ENCODE results near the gene TMED3.
"Not testable (repeated sequence)": the region's sequence is repeated elsewhere in the genome, so short reads cannot be mapped to it uniquely, and the experiment has no call there.

The TMED3 gene

DNA sequence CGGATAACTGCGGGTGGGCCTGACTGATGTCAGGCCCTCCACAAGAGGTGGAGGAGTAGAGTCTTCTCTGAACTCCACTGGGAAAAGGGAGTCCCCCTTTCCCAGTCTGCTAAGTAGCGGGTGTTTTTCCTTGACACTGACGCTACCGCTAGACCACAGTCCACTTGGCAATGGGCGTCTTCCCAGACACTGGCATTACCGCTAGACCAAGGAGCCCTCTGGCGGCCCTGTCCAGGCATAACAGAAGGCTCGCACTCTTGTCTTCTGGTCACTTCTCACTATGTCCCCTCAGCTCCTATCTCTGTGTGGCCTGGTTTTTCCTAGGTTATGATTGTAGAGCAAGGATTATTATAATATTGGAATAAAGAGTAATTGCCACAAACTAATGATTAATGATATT lies 9.1 kb downstream of the TMED3 start:
- DNase-seq, result not testable (repeated sequence)

DNA sequence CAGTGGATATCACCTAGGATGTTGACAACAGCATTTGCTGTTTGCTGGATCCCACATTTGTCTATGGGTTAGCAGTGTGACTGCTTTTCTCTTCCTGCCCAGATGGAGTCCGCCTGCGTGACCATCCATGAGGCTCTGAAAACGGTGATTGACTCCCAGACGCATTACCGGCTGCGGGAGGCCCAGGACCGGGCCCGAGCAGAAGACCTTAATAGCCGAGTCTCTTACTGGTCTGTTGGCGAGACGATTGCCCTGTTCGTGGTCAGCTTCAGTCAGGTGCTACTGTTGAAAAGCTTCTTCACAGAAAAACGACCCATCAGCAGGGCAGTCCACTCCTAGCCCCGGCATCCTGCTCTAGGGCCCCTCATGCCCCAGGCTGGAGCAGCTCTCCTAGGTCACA lies 11.0 kb downstream of the TMED3 start:
- DNase-seq, result no peak

DNA sequence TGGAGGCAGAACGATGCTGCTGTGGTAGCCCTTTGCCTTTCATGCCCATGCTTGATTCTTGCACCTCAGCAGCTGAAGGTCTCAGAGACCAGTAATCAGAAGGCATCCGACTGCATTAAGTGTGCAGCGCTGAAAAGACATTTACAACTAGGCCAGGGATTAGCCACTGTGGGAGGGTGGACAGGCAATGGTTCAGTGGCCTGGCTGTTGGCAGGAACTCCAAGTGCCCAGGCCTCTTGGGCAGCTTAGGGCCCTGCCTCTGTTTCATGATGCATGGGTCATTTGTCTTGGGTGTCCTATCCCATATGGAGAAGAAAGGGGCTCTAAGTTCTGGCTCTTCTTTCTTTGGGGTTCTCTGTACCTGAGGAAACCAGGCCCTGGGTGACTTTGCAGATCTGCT lies 11.4 kb downstream of the TMED3 start:
- DNase-seq, result no peak

DNA sequence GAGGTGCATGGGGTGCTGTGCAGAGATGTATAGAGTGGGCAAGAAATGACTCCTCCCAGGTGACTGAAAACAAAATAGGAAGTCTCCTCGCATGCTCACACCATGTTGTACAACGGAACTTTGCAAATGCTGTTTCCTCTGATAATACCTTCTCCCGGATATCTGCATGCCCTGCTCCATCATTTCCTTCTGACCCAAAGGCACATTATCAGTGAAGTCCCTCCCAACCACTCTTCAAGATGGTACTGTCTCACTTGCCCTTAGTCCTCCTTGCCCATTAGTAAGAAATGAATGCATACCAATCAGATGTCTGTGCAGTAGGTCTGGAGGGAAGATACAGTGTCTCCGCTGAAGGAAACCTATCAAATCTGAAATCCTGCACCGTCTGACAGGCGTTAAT lies 12.0 kb downstream of the TMED3 start:
- DNase-seq, result no peak

DNA sequence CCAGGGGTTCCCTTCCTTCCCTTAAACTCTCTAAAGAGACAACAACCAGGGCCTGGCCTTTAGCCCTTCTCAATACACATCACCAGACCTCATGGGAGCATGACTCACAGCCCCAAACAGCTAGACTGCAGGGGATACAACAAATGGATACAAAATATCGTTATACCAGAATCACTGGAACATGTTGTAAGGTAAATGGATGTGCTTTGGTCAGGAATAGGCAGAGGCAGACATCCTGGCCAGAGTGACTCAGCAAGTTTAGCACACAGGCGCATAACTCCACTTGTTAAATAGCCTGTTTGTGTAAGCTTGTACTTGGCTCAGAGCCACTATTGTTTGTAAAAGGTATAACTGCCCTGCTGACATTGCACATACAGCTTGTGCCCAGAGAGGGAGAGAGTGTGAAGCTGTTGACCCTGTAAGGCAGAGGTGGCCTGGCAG lies 18.3 kb downstream of the TMED3 start:
- no peak for DNase-seq

DNA sequence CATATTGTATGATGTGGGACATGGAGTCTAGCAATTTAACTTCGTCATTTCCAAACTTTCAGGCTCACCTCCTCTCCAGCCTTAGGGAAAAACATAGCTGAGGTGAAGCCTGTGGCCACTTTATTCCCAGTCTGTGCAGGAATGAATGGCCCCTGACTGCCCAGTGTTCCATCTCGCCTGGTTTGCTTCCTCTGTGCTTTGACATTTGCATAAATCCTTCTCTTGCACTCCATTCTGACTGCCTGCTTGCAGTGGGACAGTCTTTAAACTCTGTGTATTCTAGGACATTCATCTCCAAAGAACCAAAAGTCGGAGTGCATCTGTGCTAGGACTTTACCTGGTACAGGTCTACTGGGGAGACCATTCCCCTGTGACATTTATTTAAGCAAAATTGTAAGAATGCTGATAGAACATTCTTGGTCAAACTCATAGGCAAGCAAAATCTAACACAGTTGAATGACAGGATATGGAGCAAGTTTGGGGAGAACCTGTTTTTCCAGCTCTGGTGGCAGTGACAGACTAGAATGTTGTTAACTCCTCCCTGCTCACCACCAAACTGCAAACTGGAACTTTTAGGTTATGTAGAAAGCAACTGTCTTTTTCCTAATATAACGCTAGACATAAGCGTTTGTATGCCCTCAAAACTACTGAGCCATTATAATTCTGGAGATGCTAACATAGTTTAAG lies 22.1 kb downstream of the TMED3 start:
- DNase-seq, result no peak

DNA sequence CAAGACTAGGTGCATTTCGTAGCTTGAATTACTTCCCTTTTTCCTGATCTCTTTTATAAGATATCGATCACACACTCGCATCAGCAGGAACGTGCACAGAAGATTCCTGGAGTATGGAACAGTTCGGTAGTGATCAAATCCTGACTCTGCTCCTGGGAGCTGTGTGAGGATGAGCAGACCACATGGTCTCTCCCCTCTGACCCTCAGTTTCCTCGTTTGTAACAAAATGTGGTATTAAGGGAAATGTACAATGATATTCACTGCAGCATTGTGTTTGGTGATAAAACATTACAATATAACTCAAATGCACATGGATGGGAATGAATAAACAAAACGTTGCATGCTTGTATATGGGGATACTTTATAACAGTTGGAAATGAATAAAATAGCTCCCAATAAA lies 26.7 kb downstream of the TMED3 start:
- DNase-seq, result no peak

DNA sequence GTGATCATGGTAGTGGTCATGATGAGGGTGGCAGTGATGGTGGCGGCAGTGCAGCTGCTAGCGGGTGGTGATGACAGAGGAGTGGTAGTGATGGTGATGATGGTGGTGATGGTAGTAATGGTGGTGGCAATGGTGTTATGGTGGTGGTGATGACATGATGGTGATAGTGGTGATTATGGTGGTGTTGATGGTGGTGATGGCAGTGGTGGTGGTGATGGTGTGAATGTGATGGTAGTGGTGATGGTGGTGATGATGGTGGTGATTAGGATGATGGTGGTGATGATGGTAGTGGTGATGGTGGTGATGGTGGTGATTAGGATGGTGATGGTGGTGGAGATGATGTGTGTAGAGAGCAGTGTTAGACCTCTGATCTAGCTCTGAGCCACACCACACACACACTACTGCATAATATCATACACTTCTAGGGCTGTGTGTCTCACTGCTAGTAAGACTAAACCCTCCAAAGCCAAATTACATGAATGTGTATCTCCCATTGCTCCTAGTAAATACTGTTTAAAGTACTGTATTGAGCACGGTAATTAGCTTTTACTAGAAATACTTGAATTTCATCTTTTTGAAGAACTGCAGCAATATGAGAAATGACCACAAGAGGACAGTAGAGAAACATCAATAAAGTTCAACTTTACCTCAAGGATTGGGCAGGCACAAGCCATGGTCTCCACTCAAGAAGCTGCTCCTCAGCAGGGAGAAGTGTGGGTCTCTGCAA lies 28.8 kb downstream of the TMED3 start:
- DNase-seq, result peak; percentile 17

DNA sequence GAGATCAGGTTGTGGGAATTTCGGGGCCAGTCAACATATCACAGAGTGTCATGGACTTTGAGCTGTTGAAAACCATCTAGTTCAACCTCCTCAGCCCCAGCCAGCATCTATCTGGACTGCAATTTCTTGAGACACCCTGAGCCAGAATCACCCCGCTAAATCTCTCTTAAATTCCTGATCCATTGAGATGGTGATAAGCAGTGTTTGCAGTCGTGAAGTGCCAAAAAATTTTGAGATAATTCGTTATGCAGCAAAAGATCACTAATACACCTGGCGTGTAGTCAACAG lies 29.3 kb downstream of the TMED3 start:
- DNase-seq, result no peak

DNA sequence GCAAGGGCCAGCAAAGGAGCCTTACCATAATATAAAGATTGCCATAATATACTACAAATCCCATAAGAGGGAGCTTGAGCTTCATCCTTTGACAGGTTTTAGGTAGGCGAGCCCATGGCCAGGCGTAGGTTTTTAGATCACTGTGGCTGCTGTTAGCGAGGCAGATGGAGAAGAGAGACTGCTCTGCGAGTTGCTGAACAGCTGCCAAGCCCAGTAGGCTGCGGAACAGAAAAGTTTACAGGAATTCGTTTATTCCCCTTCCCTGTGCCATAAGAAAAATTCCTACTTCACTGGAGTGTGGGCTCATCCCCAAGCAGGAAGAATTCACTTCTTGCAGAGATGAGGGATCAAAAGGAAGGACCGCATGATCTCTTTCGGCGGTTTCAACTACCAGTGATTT lies 30.5 kb downstream of the TMED3 start:
- DNase-seq, result no peak

DNA sequence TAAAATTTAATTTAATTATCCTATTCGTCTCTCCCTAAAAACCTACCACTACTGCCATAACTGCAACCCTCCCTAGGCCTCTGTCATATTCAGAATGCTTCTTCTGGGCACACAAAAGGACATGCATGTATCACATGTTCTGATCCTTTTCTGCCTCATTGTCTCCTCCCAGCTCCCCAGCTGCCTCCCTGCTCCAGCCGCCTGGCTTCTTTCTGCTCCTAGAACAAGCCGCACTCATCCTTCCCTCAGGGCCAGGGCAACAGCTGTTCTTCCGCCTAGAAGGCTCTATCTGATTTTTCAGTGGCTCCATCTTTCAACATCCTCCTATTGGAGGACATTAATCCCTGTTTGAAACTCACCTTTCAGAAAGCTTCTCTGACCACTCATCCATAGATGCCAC lies 38.6 kb downstream of the TMED3 start:
- DNase-seq, result no peak

DNA sequence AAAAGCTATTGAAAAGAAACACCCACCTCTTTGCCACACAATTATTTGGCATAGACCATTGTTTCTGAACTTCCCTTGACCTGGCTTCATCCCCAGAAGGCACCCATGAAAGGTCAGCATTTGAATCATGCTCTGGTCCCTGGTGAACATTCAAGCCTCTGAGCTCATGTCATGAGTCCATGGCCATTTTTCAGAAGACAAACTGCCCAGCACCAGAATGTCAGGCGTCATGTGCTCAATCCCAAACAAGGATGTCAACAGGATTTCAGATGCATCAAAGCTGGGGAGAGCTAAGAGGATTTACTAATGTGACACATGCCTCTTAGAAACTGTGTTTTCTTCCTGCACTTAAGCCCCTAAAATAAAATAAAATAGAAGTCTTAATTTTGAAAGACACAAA lies 41.3 kb downstream of the TMED3 start:
- no peak for DNase-seq

DNA sequence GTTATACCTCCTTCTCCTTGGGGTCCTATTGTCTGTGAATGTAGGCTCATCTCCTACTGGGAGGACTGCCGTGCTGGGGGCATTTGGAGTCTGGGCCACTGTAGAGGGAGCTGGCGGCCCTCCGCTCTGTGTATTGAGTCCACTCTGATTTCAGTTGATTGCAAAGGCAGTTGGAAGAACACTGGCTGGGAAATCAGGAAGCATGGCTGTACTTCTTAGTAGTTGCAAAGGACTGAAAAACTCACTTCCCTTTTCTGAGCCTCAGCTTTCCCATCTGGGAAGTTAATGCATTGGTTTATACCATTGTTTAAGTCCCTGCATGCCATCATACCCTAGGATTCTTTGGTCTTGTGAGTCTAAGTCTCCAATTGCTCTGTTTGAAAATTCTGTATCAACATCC lies 46.7 kb downstream of the TMED3 start:
- DNase-seq, result no peak

DNA sequence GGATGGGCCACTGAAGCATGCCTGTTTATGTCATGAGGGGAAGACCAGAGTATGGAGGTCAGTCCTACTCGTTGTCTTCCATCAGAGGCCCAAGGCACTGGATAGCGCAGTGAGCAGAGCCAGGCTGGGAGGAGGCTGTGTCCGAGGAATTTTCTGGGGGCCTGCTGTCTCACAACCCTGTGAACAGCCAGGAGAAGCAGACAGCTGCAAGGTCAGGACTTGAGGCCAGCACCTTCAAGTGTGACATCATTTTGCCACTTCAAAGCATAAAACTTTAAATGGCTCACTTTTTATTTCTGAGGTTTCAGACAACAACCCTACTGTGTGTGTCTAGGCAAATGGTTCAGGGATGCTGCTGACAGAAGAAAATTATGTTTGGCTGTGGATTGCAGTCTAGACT lies 47.2 kb downstream of the TMED3 start:
- DNase-seq, result no peak

DNA sequence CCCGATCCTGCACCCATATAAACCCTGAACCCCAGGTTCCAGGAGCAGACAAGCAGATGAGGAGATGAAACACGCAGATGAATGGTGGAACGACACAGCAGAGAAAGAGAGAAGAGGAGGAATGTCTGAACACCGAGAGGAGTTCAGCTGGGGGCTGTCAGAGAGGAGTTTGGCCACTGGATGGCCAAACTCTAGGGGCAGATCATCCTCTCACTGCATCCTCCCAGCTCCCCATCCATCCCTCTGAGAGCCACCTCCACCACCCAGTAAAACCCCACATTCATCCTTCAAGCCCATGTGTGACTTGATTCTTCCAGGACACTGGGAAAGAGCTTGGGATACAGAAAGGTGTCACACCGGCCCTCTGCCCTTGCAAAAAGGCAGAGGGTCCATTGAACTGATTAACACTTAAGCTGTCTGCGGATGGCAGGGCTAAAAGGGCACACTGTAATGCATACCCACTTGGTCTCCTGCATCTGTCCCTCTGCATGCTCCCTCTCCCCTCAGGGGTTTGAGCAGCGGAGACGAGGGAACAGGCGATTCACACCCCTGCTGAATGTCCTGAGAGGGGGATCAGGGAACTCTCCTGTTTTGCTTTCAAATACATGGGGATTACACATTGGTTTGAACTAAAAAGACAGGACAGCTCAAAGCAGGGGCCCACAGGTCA lies 53.8 kb downstream of the TMED3 start:
- no peak for DNase-seq

DNA sequence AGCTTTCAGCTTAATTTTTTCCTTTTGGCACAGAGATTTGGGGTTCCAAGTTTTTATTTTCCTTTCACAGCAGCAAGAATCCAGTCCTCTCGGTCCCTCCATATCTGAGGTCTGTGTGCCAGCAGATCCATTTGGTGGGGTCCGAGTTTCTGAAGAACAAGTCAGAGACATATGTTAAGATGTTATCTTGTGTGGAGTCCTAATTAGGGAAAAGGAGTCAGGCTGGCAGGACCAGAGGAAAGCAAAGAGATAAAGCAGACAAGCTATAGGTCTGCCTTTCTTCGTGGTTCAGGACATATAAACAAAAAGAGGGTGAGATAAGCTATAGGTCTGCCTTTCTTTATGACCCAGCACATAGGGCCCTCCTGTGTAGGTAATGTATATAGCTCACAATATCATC lies 54.9 kb downstream of the TMED3 start:
- no peak for DNase-seq

DNA sequence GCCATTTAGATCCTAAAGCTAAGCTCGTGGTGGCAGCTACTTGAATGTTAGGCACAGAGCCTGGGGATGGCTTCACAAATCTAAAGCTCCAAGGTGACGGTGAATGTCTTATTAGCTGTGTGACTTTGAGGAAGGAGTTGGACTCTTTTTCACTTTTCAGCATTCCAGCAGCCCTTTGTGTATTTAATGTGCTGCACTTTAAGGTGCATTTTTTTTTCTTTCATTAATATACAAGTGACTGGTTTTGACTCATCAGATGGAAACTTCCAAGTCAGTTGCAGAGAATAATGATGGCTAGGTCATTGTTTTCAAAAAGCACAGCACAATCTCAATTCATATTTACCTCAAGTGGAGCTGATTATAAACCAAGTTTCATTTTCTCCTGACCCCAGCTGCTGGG lies 55.8 kb downstream of the TMED3 start:
- no peak for DNase-seq

DNA sequence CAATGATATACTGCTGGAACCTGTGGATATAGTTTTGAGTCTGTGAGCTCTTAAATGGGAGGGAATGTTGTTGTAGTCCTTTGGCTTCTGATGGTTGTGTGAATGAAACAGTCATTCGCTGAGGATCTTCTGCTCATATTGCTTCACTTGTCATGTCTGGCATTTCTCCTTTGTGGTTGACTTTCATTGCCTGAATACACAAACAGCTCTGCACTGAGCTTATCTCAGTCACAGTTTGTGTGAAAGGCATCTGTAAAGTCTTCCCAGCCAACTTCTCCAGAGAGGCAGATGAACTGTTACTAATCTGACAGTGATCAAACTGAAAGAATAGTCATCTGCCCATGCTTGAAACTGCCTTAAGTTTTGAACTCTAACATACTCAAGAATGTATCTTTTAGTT lies 59.8 kb downstream of the TMED3 start:
- DNase-seq, result no peak

DNA sequence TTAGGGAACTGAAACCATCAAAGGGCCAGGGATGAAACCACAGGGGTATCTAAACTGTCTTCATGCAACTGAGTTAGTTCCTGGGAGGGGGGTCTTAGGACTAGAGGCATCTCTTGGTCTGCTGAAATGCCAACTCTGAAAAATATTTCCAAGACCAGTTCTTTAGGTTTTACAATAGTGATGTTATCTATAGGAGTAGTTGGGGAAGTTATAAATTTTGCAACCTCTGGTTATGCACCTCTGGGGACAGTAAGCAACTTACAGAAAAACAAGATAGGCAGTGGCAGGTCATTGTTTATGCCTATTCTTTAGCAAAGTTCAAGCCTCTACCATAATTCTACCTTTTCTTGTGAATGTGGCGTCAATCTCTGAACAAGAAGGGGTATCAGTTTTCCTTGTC lies 60.7 kb downstream of the TMED3 start:
- no peak for DNase-seq

DNA sequence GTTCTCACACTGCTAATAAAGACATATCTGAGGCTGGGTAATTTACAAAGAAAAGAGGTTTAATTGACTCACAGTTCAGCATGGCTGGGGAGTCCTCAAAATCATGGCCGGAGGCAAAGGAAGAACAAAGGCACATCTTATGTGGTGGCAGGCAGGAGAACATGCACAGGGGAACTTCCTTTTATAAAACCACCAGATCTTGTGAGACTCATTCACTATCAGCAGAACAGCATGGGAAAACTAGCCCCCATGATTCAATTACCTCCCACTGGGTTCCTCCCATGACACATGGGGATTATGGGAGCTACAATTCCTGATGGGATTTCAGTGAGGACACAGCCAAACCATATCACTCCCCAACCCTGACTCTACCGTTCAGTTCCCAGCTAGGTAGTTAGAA lies 61.5 kb downstream of the TMED3 start:
- no peak for DNase-seq
